Astrocyte of the spinal cord (primary cell): ENCODE measurements around the gene SLCO3A1.

ENCODE experiments used
- DNase-seq: peaks from one replicate; pipeline ENCODE4 v3.0.0; 2011; ENCODE audit warnings: low read depth, low spot score
- H3K4me3 ChIP-seq: 2 replicates; pipeline ENCODE4 v1.5.1; 2011; ENCODE audit warnings: low read depth, mild to moderate bottlenecking, low read length, moderate library complexity
- CTCF ChIP-seq: IDR thresholded peaks from 2 replicates; pipeline ENCODE4 v1.5.1; 2012; ENCODE audit warnings: low read depth, mild to moderate bottlenecking, low read length, inconsistent platforms
- in situ Hi-C: cut with HindIII; loops from 2 replicates; pipeline ENCODE4 v1.10.0; 2017; ENCODE audit warnings: low sequenced_read_pairs

SLCO3A1 gene

GRCh38 chr15:92178911-92179310 lies 325.4 kb downstream of the SLCO3A1 start:
- in situ Hi-C loops = no loop called here
- H3K4me3 ChIP-seq = no peak overlapping the region
- DNase-seq = no peak
- no peak for TF ChIP-seq CTCF

GRCh38 chr15:92184142-92184541 lies 330.6 kb downstream of the SLCO3A1 start:
- no peak for TF ChIP-seq CTCF
- in situ Hi-C loops = no loop called here
- H3K4me3 ChIP-seq = no peak overlapping the region
- no peak for DNase-seq

GRCh38 chr15:92184679-92185230 lies 331.2 kb downstream of the SLCO3A1 start:
- no peak for TF ChIP-seq CTCF
- no peak for DNase-seq
- in situ Hi-C loops = no loop called here
- no peak overlapping the region for H3K4me3 ChIP-seq

GRCh38 chr15:92187975-92188374 lies 334.5 kb downstream of the SLCO3A1 start:
- in situ Hi-C loops = no loop called here
- no peak for DNase-seq
- no peak overlapping the region for H3K4me3 ChIP-seq
- no peak for TF ChIP-seq CTCF

GRCh38 chr15:92189166-92189565 lies 335.7 kb downstream of the SLCO3A1 start:
- in situ Hi-C loops = no loop called here
- H3K4me3 ChIP-seq = no peak overlapping the region
- DNase-seq = no peak
- no peak for TF ChIP-seq CTCF

- no peak overlapping the region for H3K4me3 ChIP-seq
- in situ Hi-C loops = no loop called here
- no peak for TF ChIP-seq CTCF
- DNase-seq = no peak
These were observed 341.7 kb downstream of the SLCO3A1 start for GRCh38 chr15:92195241-92195640.

GRCh38 chr15:92196342-92196741 lies 342.8 kb downstream of the SLCO3A1 start:
- TF ChIP-seq CTCF = no peak
- H3K4me3 ChIP-seq = no peak overlapping the region
- in situ Hi-C loops = no loop called here
- no peak for DNase-seq
